Activated naive CD4-positive, alpha-beta T cell treated with Interleukin-2 at 50 U/mL for 16 hours (primary cell): ENCODE data around the gene CNN2.
"Not testable (repeated sequence)": the region's sequence is repeated elsewhere in the genome, so short reads cannot be mapped to it uniquely, and the experiment has no call there.

Experiments
- DNase-seq: peaks from one replicate; pipeline ENCODE4 v3.0.0-alpha.2; 2020

CNN2 gene

DNA sequence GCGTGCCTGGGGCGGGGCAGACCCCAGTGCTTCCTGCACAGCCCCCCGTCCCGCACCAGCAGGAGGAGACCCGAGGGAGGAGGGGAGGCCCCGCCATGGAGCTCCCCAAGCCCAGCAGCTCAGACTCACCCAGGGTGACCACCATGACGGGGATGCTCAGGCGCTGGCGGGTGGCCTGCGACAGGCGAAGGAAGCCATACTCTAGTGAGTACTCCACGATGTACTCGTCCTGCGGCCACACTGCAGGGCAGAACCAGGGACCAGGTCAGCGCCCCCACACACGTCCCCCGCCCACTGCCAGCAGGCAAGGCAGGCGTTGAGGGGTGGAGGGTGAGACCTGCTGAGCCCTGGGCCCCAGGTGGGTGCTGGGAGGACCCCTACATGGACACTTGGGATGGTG lies 14.1 kb upstream of the CNN2 start:
- no peak for DNase-seq

DNA sequence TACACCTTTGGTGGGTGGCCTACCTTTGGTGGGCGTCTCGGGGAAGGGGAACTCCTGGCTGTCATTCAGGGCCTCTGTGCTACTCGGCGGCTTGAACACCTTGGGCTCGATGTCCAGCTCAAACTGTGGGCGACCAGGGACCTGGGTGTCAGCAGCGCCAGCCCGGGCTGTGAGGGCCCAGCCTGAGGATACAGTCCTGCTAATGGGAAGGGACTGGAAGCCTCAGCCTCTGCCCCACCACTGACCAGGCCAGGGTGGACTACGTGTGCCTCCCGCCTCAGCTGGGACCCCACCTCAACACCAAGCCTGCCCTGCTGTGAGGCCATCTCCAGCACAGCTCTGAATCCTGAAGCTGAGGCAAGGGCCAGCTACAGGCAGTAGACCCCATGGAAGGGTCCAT lies 13.2 kb upstream of the CNN2 start:
- no peak for DNase-seq

DNA sequence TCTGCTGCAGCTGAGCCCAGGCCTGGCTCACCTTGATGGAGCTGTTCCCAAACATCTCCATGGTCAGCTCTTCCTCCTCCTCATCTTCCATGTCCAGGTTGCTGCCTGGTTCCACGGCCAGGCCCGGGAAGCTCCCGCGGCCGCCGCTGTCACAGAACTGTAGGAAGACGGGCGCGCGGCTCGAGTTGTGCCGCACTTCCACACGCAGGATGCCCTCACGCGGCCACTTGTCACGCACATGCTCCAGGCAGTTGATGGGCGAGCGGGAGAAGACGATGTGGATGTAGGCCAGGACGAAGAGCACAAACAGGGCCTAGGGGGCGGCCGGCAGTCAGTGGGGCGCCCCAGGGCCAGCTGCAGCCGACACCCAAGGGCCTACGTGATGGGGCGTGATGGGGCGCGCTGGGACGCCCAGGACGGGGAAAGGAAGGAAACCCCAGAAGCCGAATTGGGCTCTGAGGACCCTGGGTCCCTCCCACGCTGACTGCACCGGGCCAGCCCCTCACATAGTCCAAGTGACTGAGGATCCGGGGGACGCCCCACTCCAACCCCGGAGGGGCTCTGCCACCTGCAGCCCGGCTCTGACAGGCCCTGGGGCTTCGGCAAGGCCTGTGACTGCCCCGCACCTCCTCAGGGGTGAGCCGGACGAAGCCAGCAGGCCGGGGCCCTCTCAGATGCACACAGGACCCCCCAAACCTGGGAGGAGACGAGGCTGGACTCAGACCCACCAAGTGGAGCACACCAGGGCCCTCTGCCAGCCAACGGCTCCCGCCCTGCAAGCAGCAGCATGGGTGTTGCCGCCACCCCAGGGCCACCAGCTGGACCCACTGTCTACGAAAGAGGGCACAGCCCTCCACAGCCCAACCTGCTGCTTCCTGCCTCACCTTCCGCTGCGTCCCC lies 12.0 kb upstream of the CNN2 start:
- DNase-seq = no peak

DNA sequence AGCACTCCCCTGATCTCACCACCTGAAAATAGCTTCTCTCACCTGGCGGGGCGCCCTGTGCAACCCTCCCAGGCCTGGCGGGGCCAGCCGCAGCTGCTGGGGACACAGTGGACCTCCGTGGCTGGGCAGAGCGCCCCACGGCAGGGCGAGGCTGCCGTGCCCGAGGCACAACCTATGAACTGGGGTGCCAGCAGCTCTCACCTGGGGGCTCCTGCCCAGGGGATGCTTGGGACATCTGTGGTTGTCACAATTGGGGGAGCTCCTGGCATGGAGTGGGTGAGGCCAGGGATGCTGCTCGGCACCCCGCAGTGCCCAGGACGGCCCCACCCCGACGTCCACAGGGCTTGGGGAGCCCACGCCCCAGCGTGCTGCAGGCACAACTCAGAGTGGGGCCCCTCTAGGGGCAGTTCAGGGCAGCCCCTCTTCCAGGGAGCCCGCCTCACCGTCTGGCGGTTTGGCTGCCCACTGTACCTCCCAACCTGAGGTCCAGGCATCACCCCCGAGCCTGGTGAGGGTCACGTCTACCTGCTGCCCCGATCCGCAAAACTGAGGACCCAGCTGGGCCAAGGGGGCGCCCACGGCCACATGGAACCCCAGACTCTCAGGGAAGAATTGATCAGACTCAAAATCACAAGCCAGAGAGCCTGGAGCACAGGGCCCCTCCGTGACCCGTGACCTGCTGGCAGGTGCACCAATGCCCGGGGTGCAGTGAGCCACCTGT lies 11.2 kb upstream of the CNN2 start:
- DNase-seq = no peak

DNA sequence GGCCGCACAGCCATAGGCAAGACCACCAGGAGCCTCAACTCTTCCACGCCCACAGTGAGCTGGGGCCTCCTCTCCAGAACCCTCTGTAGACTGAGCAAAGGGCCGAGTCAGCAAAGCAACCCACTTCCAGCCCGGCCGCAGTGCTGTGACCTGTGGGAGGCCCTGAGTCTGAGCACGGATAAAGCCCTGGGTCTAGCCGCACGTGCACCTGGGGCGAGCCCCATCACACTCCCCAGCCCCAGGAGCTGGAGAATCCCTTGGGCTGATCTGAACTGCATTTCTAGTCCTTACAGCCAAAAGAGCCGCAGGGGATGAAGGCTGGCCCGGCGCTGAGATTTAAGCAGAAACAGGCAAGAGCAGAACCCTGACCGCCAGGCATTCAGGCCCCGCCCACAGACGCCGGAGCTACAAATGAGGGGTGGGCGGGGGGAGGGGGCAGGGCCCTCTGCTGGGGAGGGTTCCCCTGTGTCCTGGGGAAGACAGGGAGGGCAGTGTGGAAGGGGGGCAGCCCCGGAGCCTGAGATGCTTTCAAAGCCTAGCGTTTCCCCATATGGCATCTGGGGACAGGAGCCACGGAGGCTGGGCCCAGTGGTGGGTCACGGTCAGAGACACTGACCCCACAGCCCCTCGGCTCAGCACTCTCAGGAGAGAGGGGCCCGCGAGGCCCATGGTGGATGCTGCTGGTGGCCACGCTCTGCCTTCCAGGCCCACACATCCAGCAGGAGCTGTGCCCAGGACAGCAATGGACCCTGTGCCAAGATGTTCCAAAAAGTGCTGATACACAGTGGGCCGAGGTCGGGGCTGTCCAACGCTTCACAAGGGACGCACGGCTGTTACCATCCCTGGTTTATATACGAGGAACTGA lies 10.4 kb upstream of the CNN2 start:
- DNase-seq = no peak

DNA sequence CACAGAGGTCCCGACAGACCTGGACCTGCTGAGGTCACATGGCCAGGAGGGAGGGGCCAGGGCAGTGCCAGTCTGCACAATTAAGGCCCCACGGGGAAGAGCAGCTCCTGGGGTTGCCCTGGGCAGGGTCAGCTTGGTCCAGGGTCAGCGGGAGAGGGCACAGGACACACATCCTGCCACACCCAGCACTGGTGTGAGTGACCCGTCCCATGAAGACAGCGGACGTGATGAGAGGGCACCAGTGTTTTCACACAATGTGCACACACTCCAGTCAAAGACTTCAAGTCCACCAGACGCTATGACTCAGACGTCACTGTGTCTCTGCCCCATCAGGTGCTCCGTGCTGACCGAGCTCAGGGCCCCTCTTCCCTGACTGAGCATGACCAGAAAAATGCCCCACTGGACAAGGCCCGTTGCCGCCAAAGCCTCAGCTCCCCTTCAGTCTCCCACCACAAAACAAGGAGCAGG lies 9.7 kb upstream of the CNN2 start:
- DNase-seq = no peak

DNA sequence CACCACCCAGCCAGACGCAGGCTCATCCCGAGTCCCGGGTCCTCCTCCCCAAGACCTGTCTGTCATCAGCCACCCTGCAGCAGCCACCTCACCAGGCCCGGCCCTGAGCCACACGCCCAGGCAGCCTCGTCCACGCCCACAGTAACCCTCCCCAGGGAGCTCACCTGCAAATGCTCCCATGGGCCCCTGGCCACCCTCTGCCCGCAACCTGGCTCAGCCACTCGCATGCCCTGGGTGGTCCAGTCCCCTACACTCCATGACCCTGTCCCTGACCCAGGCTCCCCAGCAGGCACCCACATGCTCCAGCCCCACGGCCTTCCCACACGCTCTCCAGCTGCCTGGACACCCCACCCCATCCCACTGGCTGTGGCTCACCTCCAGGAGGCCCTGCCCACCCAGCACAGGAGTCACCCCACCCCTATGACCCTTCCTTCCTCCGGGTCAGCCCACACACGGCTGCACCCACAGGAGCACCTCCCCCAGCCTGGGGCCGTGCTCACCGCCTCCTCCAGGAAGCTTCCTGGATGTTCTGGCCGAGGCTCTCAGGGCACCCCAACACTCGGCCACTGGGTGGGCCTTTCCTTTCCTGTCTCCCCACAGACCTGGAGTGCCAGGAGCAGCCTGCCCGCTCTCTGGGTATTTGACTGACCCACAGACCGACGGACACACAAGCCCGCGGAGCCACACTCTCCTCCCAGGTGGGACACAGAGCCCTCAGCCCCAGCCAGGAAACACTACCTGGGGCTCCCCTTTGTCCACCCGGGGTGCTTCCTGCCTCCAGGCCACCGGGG lies 9.1 kb upstream of the CNN2 start:
- DNase-seq = no peak

DNA sequence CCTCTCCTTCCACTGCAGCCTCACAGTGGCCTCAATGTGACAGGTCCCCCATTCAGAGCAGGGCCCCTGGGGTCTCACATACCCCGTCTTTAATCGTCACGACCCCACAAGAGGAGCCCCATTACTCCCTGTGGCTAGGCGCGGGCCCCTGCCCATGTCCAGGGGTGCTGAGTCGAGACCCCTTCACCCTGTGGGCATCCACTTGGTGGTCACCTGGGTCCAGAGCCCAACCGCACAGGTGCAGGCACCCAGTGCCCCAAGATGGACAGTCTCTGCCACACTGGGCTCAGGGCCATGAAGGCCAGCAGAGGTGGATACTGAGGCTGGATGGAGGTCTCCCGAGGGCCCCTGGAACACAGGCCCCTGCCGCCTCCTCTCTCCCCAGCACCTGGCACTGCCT lies 8.5 kb upstream of the CNN2 start:
- DNase-seq = no peak

DNA sequence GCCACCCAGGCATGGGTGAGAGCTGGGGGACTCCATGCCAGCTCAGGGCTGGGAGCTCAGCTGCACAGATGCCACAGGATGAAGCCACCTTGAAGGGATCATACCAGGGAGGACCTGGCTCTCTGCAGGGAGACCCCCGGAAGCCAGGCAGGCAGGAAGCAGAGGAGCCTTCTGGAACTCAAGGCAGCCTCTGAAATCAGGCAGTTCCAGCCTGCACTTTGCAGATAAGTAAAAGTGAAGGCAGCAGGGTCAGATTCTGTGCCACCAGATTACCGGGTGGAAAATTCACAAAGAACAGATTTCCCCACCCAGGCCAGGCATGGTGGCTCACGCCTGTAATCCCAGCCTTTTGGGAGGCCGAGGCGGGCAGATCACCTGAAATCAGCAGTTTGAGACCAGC lies 8.0 kb upstream of the CNN2 start:
- DNase-seq = no peak

DNA sequence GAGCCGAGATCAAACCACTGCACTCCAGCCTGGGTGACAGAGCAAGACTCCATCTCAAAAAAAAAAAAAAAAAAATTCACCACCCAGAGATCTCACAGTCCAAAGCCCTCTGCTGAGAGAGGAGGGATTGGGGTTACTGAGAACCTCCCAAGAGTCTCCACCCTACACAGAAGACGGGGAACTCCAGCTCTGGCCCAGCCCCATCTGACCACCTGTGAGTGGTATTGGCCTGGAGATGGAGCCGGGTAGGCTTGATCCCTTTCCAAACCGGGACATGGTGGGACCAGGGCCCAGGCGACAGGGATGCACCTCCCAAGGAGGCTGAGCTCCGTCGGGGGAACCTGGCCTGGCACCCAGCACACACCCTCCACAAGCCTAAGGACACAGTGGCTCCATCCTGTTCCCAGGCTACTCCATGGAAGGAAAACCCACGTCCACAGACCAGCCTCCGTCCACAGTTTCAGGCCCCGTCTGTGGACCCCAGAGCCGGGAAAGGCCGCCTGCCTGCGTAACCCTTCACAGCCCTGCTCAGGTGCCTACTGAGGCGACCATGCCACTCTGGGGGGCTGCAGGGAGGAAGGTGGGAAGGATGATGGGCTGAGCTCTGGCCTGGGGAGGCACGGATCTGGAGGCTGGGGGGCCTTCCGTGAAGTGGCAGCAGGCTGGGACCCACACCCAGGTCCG lies 7.3 kb upstream of the CNN2 start:
- DNase-seq = no peak

DNA sequence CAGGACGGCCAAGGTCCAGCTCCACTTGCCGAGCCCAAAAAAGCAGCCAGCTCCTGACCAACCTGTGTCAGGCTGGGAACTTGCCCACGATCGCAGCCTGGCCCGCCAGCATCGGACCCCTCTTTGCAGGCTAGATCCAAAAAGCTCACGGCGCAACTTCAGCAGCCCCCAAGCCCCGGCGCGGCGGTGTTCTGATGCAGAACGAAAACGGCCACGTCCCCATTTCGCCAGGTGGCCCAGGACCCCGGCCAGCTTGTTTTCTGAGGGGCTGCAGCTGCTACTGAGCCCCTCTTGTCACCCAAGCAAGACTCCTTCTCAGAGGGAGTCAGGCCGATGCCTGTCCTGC lies 6.8 kb upstream of the CNN2 start:
- no peak for DNase-seq

DNA sequence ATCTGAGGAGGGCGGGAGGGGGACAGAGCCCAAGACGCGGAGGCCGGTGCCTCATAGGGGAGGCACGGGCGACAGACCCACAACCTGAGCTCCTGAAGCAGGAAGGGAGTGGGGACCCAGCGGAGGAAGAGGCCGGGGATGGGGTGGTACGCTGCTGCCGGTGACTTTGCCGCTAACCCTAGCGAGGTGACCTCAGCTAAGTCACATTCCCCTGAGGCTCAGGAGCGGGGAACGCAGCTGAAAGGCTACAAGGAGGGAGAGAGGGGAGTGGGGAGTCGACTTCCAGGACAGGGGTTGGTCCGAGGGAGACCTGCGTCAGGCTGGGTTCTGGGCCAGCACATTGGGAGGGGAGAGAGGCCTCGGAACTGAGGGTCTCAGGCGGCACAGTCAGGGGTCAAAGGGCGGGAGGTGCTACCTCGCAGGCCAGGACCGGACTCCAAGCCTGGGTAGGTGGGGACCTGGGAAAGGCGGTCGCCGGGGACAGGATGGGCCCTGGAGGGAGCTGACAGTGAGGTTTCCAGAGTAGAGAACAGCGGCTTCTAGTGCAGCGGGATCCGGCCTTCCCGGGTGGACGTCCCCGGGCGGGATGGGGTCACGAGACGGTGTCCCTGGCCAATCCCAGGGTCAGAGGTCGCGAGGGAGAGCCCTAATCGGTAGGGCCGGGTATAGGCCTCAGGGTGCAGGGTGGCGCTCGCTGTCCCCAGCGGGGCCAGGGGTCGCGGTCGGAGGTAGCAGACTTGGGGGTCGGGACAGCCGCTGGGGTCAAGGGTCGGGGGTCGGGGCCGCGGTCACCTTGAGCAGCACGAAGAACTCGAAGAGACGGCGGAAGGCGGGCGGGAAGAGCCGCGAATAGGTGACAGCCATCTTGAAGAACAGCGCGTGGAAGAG lies 6.2 kb upstream of the CNN2 start:
- DNase-seq = no peak

DNA sequence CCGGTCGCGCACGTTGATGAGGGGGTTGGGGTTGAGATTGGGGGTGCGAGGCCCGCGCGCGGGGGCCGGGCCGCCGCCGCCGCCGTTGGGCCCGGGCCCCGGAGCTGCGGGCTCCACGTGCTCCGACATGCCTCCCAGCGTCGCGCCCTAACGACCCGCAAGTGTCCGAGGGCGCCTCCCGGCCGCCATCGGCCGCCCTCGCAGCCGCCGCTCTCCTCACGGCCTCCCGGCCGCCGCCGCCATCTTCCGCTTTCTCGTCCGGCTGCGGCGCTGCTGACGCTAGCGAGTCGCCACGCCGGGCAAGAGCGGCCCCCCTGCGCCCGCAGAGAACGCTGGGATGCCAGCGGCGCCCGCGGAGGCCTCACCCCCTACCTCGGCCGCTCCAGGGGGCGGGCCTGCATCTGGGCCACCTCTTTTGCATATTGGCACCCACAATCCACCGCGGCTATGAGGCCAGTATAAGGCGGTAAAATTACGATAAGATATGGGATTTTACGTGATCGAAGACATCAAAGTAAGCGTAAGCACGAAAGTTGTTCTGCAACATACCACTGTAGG lies 5.5 kb upstream of the CNN2 start, which contains the start of gene TMEM259:
Gene TMEM259 (minus strand): TSS at position 256 of the 558 bp plus-strand sequence. CDS start 127 bp downstream, at position 129.
- DNase-seq = peak; percentile 98

DNA sequence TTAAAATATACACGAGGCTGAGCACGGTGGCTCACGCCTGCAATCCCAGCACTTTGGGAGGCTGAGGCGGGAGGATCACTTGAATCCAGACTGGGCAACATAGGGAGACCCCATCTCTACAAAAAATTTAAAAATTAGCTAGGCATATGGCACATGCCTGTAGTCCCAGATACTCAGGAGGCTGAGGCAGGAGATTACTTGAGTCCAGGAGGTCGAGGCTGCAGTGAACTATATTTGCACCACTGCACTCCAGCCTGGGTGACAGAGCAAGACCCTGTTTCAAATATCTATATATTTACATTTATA lies 2.6 kb upstream of the CNN2 start:
- DNase-seq = not testable (repeated sequence)

DNA sequence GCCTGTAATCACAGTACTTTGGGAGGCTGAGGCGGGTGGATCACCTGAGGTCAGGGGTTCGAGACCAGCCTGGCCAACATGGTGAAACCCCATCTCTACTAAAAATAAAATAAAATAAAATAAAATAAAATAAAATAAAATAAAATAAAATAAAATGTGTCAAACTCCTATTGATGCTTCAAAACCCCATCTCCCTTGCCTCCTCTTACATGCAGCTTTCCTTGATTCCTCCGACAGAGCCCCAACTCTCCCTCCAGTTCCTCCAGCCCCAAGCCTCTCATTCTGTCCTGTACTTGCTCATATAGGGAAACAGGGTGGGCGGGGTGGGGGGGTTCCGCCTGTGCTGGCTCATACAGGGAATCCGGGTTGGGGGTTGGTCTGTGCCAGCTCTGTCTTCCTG lies 1.3 kb upstream of the CNN2 start:
- not testable (repeated sequence) for DNase-seq

DNA sequence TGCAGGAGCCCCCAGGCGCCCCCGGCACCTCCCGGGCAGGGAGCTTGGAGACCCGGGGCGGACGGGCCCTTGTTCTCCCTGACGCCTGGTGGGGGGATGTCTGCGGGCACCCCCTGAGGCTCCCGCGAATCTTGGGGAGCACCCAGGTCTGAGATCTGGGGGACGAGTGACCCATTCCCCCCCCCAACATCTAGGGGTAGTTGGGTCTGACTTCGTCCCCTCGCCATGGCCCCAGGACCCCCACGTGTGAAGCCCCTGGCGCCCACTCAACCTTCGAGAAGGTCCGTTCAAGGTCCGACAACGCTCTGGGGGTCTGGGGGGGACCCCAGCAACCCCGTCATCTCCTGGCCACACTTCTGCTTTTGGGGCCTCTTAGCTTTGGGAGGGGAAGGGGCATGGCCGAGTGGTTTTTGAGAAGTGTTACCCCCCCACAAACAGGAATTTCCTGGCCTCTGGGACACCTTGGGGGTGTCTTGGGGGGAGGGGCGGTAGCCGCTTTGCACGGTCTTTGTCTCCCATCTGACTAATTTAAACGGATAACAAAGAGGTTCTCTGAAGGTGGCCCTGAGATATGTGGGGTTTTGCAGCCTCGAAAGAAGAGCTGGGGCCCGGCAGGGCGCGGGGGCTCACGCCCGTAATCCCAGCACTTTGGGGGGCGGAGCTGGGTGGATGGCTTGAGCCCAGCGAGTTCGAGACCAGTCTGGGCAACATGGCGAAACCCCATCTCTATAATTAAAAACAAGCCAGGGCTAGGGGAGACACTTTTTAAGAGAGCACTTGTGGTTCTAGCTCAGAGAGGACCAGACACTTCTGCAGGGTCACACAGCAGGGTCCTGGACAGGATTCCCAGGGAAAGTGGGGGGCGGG lies 608 bp downstream of the CNN2 start:
- DNase-seq = peak; percentile 38

DNA sequence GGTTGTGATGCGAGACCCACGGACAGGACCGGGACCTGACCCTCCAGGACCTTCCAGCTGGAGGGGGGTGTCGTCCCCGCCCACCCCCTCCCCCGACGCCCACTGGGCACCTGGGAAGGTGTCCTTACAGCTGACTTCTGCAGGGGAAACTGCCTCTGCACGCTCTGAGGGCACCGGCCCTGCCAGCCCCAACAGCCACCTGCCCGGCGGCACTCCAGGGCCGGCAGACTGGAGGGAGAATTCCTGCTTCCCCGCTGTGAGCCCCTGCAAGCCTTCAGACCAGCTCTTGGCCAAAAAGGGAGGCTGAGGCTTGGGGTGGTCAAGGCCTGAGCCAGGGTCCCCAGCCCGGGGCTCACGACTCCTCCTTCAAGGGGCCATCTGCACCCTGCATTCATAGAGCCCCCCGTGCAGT lies 1.2 kb downstream of the CNN2 start:
- peak; percentile 29 for DNase-seq

DNA sequence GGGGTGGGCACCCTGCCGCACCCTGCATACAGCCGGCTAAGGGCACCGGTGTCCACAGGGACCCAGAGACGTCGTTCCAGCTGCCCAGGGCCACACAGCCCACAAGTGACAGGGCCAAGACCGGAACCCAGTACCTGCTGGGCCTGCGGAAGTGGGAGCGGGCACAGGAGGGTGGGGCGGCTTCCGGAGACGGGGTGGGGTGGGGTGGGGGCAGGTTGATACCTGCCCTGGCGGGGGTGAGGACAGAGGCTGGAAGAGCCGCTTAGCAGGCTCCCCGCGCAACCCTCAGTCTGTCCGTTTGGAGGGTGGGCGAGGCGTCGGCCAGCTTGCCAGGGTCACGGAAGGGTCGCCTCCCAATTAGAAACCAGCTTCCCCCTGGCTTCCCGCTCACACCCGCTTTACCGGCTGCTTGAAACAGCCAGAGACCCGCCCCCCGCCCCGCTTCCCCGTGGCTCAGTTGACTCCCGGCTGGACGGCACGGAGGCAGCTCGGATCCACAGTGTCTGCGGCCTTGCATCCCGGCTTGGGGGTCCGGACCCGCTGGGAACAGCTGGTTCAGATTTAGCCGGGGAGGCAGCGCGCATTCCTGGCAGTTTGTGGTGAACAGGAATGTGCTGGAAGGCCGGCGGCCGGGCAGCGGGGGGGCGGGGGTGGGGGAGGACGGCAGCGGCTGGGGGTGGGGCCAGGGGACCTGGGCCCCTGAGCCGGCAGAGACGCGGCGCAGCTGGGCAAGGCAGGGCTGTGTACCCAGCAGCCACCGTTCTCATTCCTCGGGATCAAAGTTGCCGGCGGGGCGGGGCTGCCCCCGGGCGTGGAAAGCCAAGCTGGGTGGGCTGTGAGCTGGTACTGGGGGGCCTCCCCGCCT lies 1.9 kb downstream of the CNN2 start:
- peak; percentile 55 for DNase-seq
